ENCODE data around the gene DAPK3.

- TF ChIP-seq CREB5 (CRISPR knock-in tag; IDR thresholded peaks at IDR 0.05; ENCODE audit: low read depth) (no peak), CSRNP3 (CRISPR knock-in tag; IDR thresholded peaks at IDR 0.05) (no peak), ARNTL (CRISPR knock-in tag; IDR thresholded peaks at IDR 0.05; ENCODE audit: borderline replicate concordance, low read depth) (no peak), POU6F1 (CRISPR knock-in tag; IDR thresholded peaks at IDR 0.05; ENCODE audit: borderline replicate concordance, low read depth) (no peak), PPARA (CRISPR knock-in tag; IDR thresholded peaks at IDR 0.05; ENCODE audit: borderline replicate concordance) (no peak), OSR1 (CRISPR knock-in tag; IDR thresholded peaks at IDR 0.05) (no peak), GLIS3 (CRISPR knock-in tag; IDR thresholded peaks at IDR 0.05) (no peak), RARB (CRISPR knock-in tag; IDR thresholded peaks at IDR 0.05) (no peak), PATZ1 (CRISPR knock-in tag; IDR thresholded peaks at IDR 0.05; ENCODE audit: borderline replicate concordance) (no peak), ZFP30 (CRISPR knock-in tag; IDR thresholded peaks at IDR 0.05) (no peak), ZNF70 (CRISPR knock-in tag; IDR thresholded peaks at IDR 0.05) (no peak), CSDC2 (CRISPR knock-in tag; IDR thresholded peaks at IDR 0.05) (no peak), TCF4 (CRISPR knock-in tag; IDR thresholded peaks at IDR 0.05; ENCODE audit: borderline replicate concordance) (no peak)
Observed at GRCh38 chr19:3923096-3923758, 47.7 kb downstream of the DAPK3 start.
